Heart left ventricle (tissue), 16 donors: ENCODE data around the gene AJM1. TPM values are rescaled to one million over a fixed set of nuclear protein-coding genes. Genes with fewer than 3 reads are reported as not detected.

Source experiments
- ATAC-seq, 4 donors: fragments of 200-7000 bp; cut with Tn5 transposase; one replicate each; pipeline ENCODE4 v1.9.1; 2020 to 2022; ENCODE audit warnings: moderate library complexity in 4 of 4, mild to moderate bottlenecking in 3 of 4, moderate number of reproducible peaks in 1 of 4
- DNase-seq, 5 donors: peaks; one replicate each; pipeline ENCODE4 v3.0.0-alpha.2; 2020
- H3K27ac ChIP-seq, 12 donors: fragments of 200-600 bp; sonication (generic) in 4 of 12; one replicate each; pipeline versions ENCODE4 v1.5.0 to v1.8.0; 2016 to 2022; ENCODE audit warnings: mild to moderate bottlenecking in 2 of 12
- H3K27me3 ChIP-seq, 9 donors: fragments of 200-600 bp; sonication (generic) in 2 of 9; one replicate each; pipeline versions ENCODE4 v1.5.1 to v1.8.0; 2016 to 2022; ENCODE audit warnings: mild to moderate bottlenecking in 3 of 9
- H3K36me3 ChIP-seq, 9 donors: fragments of 200-600 bp; sonication (generic) in 2 of 9; one replicate each; pipeline versions ENCODE4 v1.5.0 to v1.8.0; 2018 to 2022; ENCODE audit warnings: mild to moderate bottlenecking in 2 of 9
- H3K4me1 ChIP-seq, 12 donors: fragments of 200-600 bp; sonication (generic) in 4 of 12; one replicate each; pipeline versions ENCODE4 v1.5.0 to v1.8.0; 2016 to 2022; ENCODE audit warnings: mild to moderate bottlenecking in 3 of 12
- H3K4me3 ChIP-seq, 12 donors: fragments of 200-600 bp; sonication (generic) in 4 of 12; one replicate each; pipeline versions ENCODE4 v1.5.0 to v1.8.0; 2017 to 2022; ENCODE audit warnings: mild to moderate bottlenecking in 9 of 12, moderate library complexity in 4 of 12
- H3K9me3 ChIP-seq, 12 donors: fragments of 200-600 bp; sonication (generic) in 4 of 12; one replicate each; pipeline versions ENCODE4 v1.5.0 to v1.8.0; 2016 to 2022; ENCODE audit warnings: mild to moderate bottlenecking in 1 of 12
- CTCF ChIP-seq, 12 donors: fragments of 200-600 bp; sonication (generic) in 4 of 12; IDR thresholded peaks; one replicate each; pipeline versions ENCODE4 v1.5.0 to v1.8.0; 2018 to 2022; ENCODE audit warnings: antibody characterized with exemption in 12 of 12, mild to moderate bottlenecking in 5 of 12
- POLR2A ChIP-seq, 2 donors: fragments of 450-650 bp; IDR thresholded peaks; one replicate each; pipeline ENCODE4 v1.6.1; 2017; ENCODE audit warnings: antibody characterized with exemption in 2 of 2, mild to moderate bottlenecking in 2 of 2, moderate library complexity in 2 of 2
- WGBS, 4 donors: extraction: QIAGEN DNeasy Blood & Tissue Kit in 2 of 4; methylation state at CpG; one replicate each; pipeline versions ENCODE4 v1.1.5 to v1.1.7; 2013 to 2018; 5-methylcytosine and 5-hydroxymethylcytosine counted together
- intact Hi-C, 10 donors: fragments of 100-400 bp; cut with DNase I; formaldehyde crosslinking; loops; one replicate each; pipeline versions ENCODE4 v1.11.1 to v1.14.2; 2022
- polyA plus RNA-seq, 2 donors: library from polyadenylated mRNA; stranded (reverse); fragments of 200-250 nt; gene quantifications; one replicate each; pipeline ENCODE4 v1.2.3, GENCODE V29; 2013
- total RNA-seq, 9 donors: library from RNA; depleted of rRNA in 2 of 9; stranded (reverse); fragments of >200 nt in 2 of 9; fragmentation: NEBNext Ultra II Directional in 3 of 9; extraction: Animal tissue kit (Norgen Biotek cat#: 25700) in 3 of 9; gene quantifications; one replicate each; pipeline versions ENCODE4 v1.1.0 to v1.2.4, GENCODE V29; 2016 to 2023
- donor health status: ischemic (EF 13 %, LVEDD 7.1; RV severe dilation, severe dysfunction).
- donor health status: healthy with polysubstance abuse.
- donor health status: DM: no; HTN: yes; CAD: no.
- donor health status: DM: no; HTN: no; CAD: no.
- donor health status: ischemic (EF 25% LVEDD 6.9; RV normal size, moderate dysfunction).
- donor health status: ischemic (EF 25% LVEDD 5.7; RV mildly dilated, moderate dysfunction).
- donor health status: healthy.
- donor health status: DM: yes; HTN: yes; CAD: no.
- donor health status: ischemic (EF 35%, LVEDD 5.7; RV mildly dilated, moderate dysfunction).
- donor health status: nonischemic (EF 11% LVEDD 7.7; RV severe dilation, severe dysfunction).
- donor health status: DM: yes; HTN: yes; CAD: no.
- donor health status: PGD.
- donor health status: ischemic (EF 29% LVEDD 5.4; RV normal size, mild dysfunction).
- donor health status: nonischemic (EF 23%, LVEDD 6.1; RV moderate dilation, normal function).

Gene AJM1
- total and polyA plus RNA-seq, 11 donors: 2.6 to 7.0 (median 5.5) TPM

DNA sequence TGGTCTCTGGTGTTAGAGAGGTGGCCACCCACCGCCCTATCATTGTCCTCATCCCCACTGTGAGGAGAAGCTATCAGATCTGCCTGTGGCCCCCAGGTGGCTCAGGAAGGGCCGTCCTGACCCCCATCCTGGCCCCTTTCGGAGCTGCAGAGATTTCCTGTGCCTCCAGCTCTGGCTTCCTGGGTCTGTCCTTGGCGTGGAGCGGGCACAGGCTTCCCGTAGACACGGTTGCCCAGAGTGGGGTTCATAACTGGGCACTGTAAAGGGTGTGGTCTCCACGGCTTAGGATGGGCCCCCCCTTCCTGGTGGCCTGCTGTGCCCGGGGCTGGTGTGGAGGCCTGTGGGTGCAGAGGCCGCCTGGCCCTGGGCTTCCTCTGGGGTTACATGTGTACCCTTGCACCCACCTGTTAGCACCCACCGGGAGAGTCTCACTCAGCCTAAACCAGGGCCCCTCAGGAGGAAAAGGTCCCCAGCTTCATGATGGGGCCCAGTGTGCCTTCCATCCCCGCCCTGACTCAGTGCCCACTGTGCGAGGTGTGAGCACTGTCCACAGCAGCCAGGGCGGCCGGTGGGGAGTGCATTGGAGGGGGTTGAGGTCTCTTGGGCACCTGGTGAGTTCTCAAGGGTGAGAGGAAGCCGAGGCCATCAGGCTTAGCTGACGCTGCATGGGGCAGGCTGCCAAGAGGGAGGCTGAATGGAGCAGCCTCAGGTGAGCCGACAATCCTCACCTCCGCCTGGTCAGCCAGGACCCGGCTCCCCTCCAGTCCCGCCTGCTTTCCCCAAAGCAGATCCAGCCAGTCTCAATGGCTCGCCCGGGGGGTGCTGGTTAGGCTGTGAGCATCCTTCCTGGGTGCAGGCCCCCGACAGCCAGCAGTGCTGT is 15.3 kb upstream of the AJM1 start:
- intact Hi-C loops: loop anchor here in 1 of 10 donors (5.0 kb wide), 1 partner anchor 190 kb away; no protein-coding TSS in a partner anchor
- no peak overlapping the region for H3K27ac ChIP-seq
- peak in 3 of 5 donors; percentile 14 to 38 (median 30) for DNase-seq
- no peak for TF ChIP-seq POLR2A (IDR thresholded peaks at IDR 0.05)
- TF ChIP-seq CTCF (IDR thresholded peaks at IDR 0.05): no peak
- H3K27me3 ChIP-seq: no peaks in the 10 kb centered on the region
- H3K4me1 ChIP-seq: peaks cover 0 to 8% (median 0%) of the 10 kb centered on the region in 12 donors
- no peak for ATAC-seq
- 91 to 94% (median 92%) methylated on average over 23 to 24 of the region's 24 CpGs for WGBS, 4 donors
- H3K9me3 ChIP-seq: no peaks in the 10 kb centered on the region
- H3K4me3 ChIP-seq: no peak overlapping the region
- H3K36me3 ChIP-seq: peaks cover 0 to 85% (median 74%) of the 10 kb centered on the region in 9 donors

DNA sequence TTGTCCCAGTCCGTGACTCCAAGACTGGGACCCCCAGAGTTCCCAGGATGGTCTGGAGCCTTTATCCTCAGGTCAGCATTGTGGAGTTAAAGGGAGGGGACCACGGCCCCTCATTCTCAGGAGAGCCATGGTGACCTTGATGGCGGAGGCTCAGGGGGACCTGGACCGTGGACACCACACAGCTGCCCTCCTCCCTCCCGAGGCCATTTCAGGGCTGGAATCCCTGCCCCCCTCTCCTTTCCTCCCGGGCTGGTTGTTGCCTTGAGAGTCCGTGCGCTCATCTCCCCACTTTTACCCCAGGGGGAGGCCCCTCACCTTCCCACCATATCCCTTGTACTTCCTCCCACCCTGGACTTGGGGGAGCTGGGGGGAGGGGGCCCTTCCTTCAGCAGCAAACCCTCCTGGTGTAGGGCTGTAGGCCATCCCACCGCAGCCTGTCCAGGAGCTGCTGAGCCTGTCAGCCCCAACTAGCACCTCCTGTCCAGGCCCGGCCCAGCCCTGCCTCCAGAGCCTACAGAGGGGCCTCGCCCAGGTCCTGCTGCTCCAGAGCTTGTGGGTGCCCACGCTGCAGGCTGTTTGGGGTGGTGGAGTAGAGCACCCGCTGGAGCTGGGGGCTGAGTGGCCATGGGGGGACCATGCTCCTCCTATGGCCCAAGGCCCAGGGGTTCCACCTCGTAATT is 14.3 kb upstream of the AJM1 start:
- 91 to 96% (median 95%) methylated on average over 13 to 14 of the region's 14 CpGs for WGBS, 4 donors
- Histone ChIP-seq H3K36me3 (peaks cover 0 to 94% (median 82%) of the 10 kb centered on the region in 9 donors), H3K9me3 (no peaks in the 10 kb centered on the region), H3K4me1 (peaks cover 0 to 6% (median 0%) of the 10 kb centered on the region in 12 donors), H3K27ac (no peak overlapping the region), H3K27me3 (no peaks in the 10 kb centered on the region), H3K4me3 (no peak overlapping the region)
- DNase-seq: peak in 2 of 5 donors; percentile 16 to 26
- no peak for ATAC-seq
- TF ChIP-seq CTCF (IDR thresholded peaks at IDR 0.05) (no peak), POLR2A (IDR thresholded peaks at IDR 0.05) (no peak)
- intact Hi-C loops: loop anchor here in 1 of 10 donors (5.0 kb wide), 1 partner anchor 189 kb away; no protein-coding TSS in a partner anchor

DNA sequence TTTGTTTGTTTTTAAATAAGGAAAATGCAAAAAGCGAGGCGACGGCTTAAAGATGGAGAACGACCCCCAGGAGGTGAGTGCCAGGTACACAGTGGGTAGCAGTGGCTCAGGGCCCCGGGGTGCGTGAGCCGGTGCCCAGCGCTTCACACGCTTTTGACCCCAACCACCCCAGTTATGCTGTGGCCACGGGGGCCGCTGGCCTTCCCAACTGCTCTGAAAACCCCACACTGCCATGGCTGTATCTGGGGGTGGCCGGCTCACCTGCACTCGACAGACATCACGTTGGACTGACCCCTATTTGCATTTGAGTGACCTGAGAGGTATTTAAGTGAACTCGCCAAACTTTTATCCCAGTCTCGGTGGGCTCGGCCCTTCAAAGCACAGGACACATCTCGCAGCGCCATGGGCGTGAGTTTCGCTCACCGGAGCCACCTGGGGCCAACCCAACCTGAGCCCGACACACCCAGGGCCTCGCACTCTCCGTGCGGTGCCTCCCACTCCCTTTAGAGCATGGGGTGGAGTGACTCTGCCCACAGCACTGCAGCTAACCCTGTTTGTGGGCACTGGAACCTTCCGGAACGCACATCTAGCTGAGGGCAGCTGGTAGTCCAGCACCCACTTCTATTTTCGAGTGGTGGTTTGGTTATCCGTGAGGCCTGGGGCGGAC is 13.7 kb upstream of the AJM1 start:
- intact Hi-C loops: loop anchor here in 1 of 10 donors (5.0 kb wide), 1 partner anchor 189 kb away; no protein-coding TSS in a partner anchor
- no peak overlapping the region for H3K4me3 ChIP-seq
- peaks cover 0 to 6% (median 0%) of the 10 kb centered on the region in 12 donors for H3K4me1 ChIP-seq
- H3K27me3 ChIP-seq: no peaks in the 10 kb centered on the region
- peaks cover 0 to 93% (median 78%) of the 10 kb centered on the region in 9 donors for H3K36me3 ChIP-seq
- ATAC-seq: no peak
- H3K9me3 ChIP-seq: no peaks in the 10 kb centered on the region
- 95 to 96% (median 95%) methylated on average over 31 of the region's 31 CpGs for WGBS, 4 donors
- peak in 1 of 5 donors; percentile 41 for DNase-seq
- TF ChIP-seq POLR2A (IDR thresholded peaks at IDR 0.05) (no peak), CTCF (IDR thresholded peaks at IDR 0.05) (no peak)
- no peak overlapping the region for H3K27ac ChIP-seq
